Subcutaneous abdominal adipose tissue (tissue), 5 donors: ENCODE data around the gene NCR2.

Source experiments
- H3K27ac ChIP-seq: one replicate; pipeline ENCODE4 v1.7.0; 2013; ENCODE audit warnings: low read depth, mild to moderate bottlenecking, inconsistent platforms, low read length, moderate library complexity
- H3K27me3 ChIP-seq, 5 donors: one replicate each; pipeline ENCODE4 v1.7.0; 2013; ENCODE audit warnings: low read length in 5 of 5, inconsistent platforms in 1 of 5; ENCODE audit not compliant: control insufficient read depth in 5 of 5, insufficient read depth in 4 of 5
- H3K36me3 ChIP-seq, 5 donors: one replicate each; pipeline ENCODE4 v1.7.0; 2013; ENCODE audit warnings: low read length in 5 of 5; ENCODE audit not compliant: control insufficient read depth in 5 of 5, insufficient read depth in 5 of 5
- H3K4me1 ChIP-seq, 5 donors: one replicate each; pipeline ENCODE4 v1.7.0; 2013; ENCODE audit warnings: low read length in 5 of 5, mild to moderate bottlenecking in 3 of 5, moderate library complexity in 1 of 5; ENCODE audit not compliant: control insufficient read depth in 5 of 5, insufficient read depth in 5 of 5
- H3K4me3 ChIP-seq, 5 donors: one replicate each; pipeline ENCODE4 v1.7.0; 2013; ENCODE audit warnings: low read length in 5 of 5, low read depth in 1 of 5
- H3K9ac ChIP-seq, 5 donors: one replicate each; pipeline ENCODE4 v1.7.0; 2013; ENCODE audit warnings: low read length in 5 of 5, mild to moderate bottlenecking in 4 of 5, moderate library complexity in 3 of 5
- H3K9me3 ChIP-seq, 5 donors: one replicate each; pipeline ENCODE4 v1.7.0; 2013; ENCODE audit warnings: low read length in 5 of 5; ENCODE audit not compliant: control insufficient read depth in 5 of 5
- donor health status: healthy.
- donor health status: healthy.
- donor health status: healthy.
- donor health status: healthy.
- donor health status: healthy.

NCR2 gene

DNA sequence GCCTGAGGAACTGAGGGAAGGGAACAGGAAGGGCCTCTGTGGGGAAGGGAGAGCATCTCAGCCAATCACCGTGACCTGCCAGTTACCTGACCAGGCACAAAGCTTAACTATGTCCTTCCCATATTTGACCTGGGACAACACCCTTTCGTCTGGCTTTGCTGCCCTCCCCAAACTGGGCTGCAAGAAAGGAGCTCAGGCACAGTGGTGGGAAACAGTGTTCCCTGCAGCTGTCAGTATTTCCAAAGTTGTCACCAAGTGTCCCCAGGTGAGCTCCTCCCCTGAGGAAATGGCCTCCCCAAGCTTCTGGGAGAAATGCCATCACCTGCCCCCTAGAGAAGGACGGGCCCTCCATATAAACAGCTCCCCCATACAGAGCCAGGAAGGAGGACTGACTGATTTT is 17.9 kb downstream of the NCR2 start:
- no peaks in the 10 kb centered on the region for H3K36me3 ChIP-seq
- H3K4me1 ChIP-seq: no peaks in the 10 kb centered on the region
- H3K4me3 ChIP-seq: no peak overlapping the region
- H3K27me3 ChIP-seq: peaks cover 0 to 17% (median 15%) of the 10 kb centered on the region in 5 donors
- H3K9ac ChIP-seq: no peak overlapping the region
- peaks cover 0 to 2% (median 0%) of the 10 kb centered on the region in 5 donors for H3K9me3 ChIP-seq
- no peak overlapping the region for H3K27ac ChIP-seq

DNA sequence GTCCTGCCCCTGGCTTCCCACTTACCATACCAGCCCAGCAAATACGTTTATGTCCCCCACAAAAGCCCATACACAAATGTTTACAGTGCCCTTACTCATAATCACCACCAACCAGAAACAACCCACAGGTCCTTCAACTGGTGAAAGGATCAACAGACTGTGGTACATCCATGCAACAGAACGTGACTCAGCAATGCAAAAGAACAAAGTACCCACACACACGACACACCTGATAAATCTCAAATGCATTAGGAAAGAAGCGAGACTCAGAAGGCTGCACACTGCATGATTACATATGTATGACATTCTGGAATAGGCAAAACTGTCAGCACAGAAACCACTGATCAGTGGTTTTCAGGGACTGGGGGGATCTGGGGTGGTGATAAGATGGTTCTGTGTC is 20.5 kb downstream of the NCR2 start:
- H3K4me3 ChIP-seq: no peak overlapping the region
- peaks cover 0 to 20% (median 13%) of the 10 kb centered on the region in 5 donors for H3K27me3 ChIP-seq
- H3K4me1 ChIP-seq: no peaks in the 10 kb centered on the region
- no peak overlapping the region for H3K27ac ChIP-seq
- H3K9me3 ChIP-seq: peaks cover 2 to 15% (median 12%) of the 10 kb centered on the region in 5 donors
- H3K36me3 ChIP-seq: no peaks in the 10 kb centered on the region
- H3K9ac ChIP-seq: no peak overlapping the region

DNA sequence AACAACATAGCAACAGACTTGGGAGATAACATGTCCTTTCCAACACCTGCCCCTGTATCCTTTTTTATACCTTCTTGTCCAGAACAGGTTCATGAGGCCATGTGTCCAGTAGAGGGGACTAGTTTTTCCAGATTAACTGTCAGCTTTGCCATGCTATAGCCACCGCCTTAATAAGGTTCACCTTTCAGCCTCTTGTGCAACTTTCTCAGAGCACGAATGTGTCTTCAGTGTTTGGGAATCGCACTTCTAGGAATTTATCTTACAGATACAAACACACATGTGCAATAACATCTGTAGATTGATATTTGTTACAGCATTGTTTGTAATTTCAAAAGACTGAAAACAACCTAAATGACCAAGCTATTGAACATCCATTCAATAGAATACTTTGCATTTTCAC is 21.4 kb downstream of the NCR2 start:
- Histone ChIP-seq H3K4me1 (no peaks in the 10 kb centered on the region), H3K27me3 (peaks cover 0 to 20% (median 7%) of the 10 kb centered on the region in 5 donors), H3K4me3 (no peak overlapping the region), H3K36me3 (no peaks in the 10 kb centered on the region), H3K9ac (no peak overlapping the region), H3K27ac (no peak overlapping the region), H3K9me3 (peaks cover 2 to 19% (median 13%) of the 10 kb centered on the region in 5 donors)

DNA sequence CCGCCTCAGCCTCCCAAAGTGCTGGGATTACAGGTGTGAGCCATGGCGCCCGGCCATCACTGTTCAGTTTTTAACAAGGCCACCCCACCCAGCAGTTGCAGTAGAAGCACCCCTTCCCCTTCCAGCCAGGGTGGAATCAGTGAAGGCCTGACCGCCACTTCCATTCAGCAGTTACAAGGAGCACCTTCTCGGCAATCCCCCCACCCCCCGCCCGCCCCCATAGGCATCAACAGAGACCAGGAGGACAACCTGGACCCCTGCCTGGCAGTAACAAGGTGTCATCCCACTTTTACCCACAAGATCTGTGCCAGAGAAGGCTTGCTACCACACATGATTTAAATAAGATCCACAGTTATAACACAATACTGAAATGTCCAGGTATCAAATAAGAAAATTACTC is 23.1 kb downstream of the NCR2 start:
- Histone ChIP-seq H3K36me3 (no peaks in the 10 kb centered on the region), H3K4me3 (no peak overlapping the region), H3K27ac (no peak overlapping the region), H3K9ac (no peak overlapping the region), H3K4me1 (no peaks in the 10 kb centered on the region), H3K27me3 (peaks cover 0 to 9% (median 2%) of the 10 kb centered on the region in 5 donors), H3K9me3 (peaks cover 2 to 19% (median 13%) of the 10 kb centered on the region in 5 donors)

DNA sequence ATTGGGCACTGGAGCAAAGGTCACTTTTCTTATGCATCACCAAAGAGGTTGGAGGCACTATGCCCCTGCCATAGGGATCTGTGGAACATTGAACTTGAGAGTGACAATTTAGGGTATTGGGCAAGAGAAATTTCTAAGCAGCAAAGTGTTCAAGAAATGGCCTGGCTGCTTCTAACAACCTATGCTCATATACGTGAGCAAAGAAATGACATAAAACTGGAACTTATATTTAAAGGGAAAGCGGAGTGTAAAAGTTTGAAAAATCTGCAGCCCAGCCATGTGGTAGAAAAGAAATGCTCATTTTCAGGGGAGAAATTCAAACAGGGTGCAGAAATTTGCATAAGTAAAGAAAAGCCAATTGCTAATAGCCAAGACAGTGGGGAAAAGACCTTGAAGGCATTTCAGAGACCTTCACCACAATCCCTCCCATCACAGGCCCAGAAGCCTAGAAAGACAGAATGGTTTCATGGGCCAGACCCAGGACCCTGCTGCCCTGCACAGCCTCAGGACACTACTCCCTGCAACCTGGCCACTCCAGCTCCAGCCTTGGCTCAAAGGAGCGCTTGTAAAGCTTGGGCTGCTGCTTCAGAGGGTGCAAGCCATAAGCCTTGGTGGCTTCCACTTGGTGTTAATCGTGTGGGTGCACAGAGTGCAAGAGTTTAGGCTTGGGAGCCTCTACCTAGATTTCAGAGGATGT is 24.4 kb downstream of the NCR2 start:
- H3K9ac ChIP-seq: no peak overlapping the region
- no peaks in the 10 kb centered on the region for H3K4me1 ChIP-seq
- H3K4me3 ChIP-seq: no peak overlapping the region
- peaks cover 2 to 19% (median 13%) of the 10 kb centered on the region in 5 donors for H3K9me3 ChIP-seq
- H3K27me3 ChIP-seq: peaks cover 0 to 8% (median 1%) of the 10 kb centered on the region in 5 donors
- no peak overlapping the region for H3K27ac ChIP-seq
- no peaks in the 10 kb centered on the region for H3K36me3 ChIP-seq

DNA sequence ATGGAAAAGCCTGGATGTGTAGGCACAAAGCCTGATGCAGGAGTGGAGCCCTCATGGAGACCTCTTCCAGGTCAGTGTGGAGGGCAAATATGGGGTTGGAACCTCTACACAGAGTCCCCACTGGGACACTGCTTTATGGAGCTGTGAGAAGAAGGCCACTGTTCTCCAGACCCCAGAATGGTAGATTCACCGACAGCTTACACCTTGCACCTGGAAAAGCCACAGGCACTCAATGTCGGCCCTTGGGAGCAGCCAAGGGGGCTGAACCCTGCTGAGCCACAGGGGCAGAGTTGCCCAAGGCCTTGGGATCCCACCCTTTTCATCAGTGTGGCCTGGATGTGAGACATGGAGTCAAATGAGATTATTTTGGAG is 24.9 kb downstream of the NCR2 start:
- H3K4me1 ChIP-seq: no peaks in the 10 kb centered on the region
- H3K9me3 ChIP-seq: peaks cover 2 to 19% (median 13%) of the 10 kb centered on the region in 5 donors
- H3K27me3 ChIP-seq: peaks cover 0 to 8% (median 0%) of the 10 kb centered on the region in 5 donors
- H3K27ac ChIP-seq: no peak overlapping the region
- no peak overlapping the region for H3K9ac ChIP-seq
- no peak overlapping the region for H3K4me3 ChIP-seq
- H3K36me3 ChIP-seq: no peaks in the 10 kb centered on the region

DNA sequence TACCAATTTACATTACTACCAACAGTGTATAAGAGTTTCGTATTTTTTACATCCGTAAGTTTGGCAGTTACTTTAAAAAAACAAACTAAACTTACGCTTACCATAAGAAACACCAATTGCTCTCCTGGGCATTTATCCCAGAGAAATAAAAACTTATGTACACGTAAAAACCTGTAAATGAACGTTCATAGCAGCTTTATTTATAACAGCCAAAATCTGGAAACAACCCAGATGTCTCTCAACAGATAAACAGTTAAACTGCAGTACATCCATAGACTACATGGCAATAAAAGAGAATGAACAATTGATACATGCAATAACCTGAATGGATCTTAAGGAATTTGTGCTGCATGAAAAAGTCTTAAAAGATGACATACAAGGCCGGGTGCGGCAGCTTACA is 30.7 kb downstream of the NCR2 start:
- peaks cover 0 to 5% (median 0%) of the 10 kb centered on the region in 5 donors for H3K9me3 ChIP-seq
- peaks cover 0 to 20% (median 2%) of the 10 kb centered on the region in 5 donors for H3K27me3 ChIP-seq
- H3K4me3 ChIP-seq: no peak overlapping the region
- no peaks in the 10 kb centered on the region for H3K36me3 ChIP-seq
- peaks cover 2 to 8% (median 8%) of the 10 kb centered on the region in 5 donors for H3K4me1 ChIP-seq
- no peak overlapping the region for H3K27ac ChIP-seq
- no peak overlapping the region for H3K9ac ChIP-seq

DNA sequence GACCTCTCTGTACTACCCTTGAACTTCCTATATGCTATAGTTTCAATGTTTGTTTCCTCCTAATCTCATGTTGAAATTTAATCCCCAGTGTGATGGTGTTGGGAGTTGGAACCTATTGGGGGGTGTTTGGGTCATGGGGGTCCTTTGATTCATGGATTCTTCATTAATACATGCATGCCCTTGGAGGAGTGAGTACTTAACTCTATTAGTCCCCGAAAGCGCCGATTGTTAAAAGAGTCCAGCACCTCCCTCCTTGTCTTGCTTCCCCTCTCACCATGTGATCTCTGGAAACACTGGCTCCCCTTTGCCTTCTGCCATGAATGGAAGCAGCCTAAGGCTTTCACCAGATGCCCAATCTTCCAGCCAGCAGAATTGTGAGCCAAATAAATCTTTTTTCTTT is 31.7 kb downstream of the NCR2 start:
- H3K4me1 ChIP-seq: peaks cover 2 to 17% (median 17%) of the 10 kb centered on the region in 5 donors
- H3K4me3 ChIP-seq: no peak overlapping the region
- H3K9ac ChIP-seq: no peak overlapping the region
- no peak overlapping the region for H3K27ac ChIP-seq
- H3K36me3 ChIP-seq: no peaks in the 10 kb centered on the region
- peaks cover 0 to 23% (median 11%) of the 10 kb centered on the region in 5 donors for H3K27me3 ChIP-seq
- H3K9me3 ChIP-seq: no peaks in the 10 kb centered on the region

DNA sequence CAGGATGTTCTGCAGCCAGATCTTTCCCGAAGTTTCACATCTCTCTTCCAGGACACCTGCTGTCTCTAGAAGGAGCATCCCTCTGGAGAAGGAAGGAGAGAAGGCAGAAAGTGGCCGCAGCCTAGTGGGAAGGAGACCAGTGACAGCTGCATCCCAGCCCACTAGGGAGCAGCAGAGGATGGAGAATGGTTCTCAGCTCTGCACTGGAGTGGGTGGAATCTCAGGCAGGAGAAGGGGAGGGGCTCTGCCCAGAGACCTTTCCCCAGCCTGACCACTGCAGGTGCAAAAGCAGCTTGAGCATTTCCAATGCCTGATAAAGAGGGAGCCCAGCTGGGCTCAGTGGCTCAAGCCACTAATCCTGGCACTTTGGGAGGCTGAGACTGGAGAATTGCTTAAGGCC is 32.3 kb downstream of the NCR2 start:
- H3K9me3 ChIP-seq: no peaks in the 10 kb centered on the region
- no peak overlapping the region for H3K4me3 ChIP-seq
- peaks cover 2 to 23% (median 23%) of the 10 kb centered on the region in 5 donors for H3K4me1 ChIP-seq
- no peak overlapping the region for H3K27ac ChIP-seq
- H3K36me3 ChIP-seq: no peaks in the 10 kb centered on the region
- H3K27me3 ChIP-seq: peaks cover 0 to 29% (median 18%) of the 10 kb centered on the region in 5 donors
- no peak overlapping the region for H3K9ac ChIP-seq

DNA sequence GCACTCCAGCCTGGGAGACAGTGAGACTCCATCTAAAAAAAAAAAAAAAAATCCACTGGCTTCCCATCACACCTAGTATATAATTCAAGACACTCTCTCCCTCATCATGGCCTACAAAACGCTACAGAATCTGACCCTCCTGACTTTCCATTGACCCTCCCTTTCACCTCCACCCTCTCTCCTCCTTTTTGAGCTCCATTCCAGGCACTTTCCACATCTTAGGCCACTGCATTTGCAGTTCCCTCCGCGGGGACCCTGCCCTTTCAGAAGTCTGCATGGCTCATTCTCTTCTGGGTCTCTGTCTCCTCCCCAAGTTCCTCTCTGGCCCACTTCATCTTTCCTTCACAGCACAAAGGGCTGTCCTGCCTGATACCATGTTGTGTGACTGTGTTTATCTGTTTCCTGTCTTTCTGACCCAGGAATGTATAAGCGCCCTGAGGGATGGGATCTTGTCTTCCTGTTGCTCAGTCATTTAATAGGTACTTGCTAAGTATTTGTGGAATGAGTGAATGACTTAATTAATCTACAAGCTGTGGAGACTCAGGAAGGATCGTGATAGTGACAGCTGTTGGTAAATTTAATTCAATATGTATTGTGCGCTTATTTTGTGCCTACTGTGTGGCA is 35.2 kb downstream of the NCR2 start:
- no peak overlapping the region for H3K4me3 ChIP-seq

More for the DNA sequence above, 35.2 kb downstream of the NCR2 start:
- Histone ChIP-seq H3K27ac (no peak overlapping the region), H3K9ac (no peak overlapping the region), H3K27me3 (peaks cover 23 to 55% (median 44%) of the 10 kb centered on the region in 5 donors), H3K4me1 (peaks cover 2 to 50% (median 46%) of the 10 kb centered on the region in 5 donors), H3K36me3 (no peaks in the 10 kb centered on the region), H3K9me3 (no peaks in the 10 kb centered on the region)
